Keratinocyte (primary cell): ENCODE results near the gene CKS1B.
"Not testable (repeated sequence)": the region's sequence is repeated elsewhere in the genome, so short reads cannot be mapped to it uniquely, and the experiment has no call there.

Source experiments
- EZH2 ChIP-seq: IDR thresholded peaks from one replicate; pipeline ENCODE4 v1.6.1; 2012; ENCODE audit warnings: inconsistent platforms, mild to moderate bottlenecking, low read length, moderate library complexity
- TF ChIP-seq, protein P1 (sequence below), 3 experiments: IDR thresholded peaks in 1 of 3; conservative IDR thresholded peaks in 1 of 3; optimal IDR thresholded peaks in 1 of 3; 2 replicates in 2 of 3; 3 replicates in 1 of 3; pipeline versions ENCODE3 to v1.5.1; 2011; ENCODE audit warnings: low read length in 3 of 3, mild to moderate bottlenecking in 3 of 3, moderate library complexity in 2 of 3, control low read depth in 1 of 3, inconsistent platforms in 1 of 3; ENCODE audit not compliant: insufficient read depth in 2 of 3; ENCODE audit errors: extremely low read depth in 1 of 3

DNA sequence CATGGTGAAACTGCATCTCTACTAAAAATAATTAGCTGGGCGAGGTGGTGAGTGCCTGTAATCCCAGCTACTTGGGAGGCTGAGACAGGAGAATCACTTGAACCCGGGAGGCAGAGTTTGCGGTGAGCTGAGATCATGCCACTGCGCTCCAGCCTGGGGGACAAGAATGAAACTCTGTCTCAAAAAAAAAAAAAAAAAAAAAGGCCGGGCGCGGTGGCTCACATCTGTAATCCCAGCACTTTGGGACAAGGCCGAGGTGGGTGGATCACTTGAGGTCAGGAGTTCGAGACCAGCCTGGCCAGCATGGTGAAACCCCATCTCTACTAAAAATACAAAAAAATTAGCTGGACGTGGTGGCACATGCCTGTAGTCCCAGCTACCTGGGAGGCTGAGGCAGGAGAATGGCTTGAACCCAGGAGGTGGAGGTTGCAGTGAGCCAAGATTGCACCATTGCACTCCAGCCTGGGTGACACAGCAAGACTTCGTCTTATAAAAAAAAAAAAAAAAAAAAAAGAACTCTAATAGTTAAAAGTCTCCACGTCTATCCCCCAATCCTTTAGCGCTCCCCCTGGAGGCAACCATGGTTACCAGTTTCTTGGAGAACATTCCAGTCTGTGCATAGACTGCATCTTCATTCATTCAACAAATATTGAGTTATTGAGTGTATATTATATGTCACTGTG lies 21.0 kb downstream of the CKS1B start:
- TF ChIP-seq EZH2, result not testable (repeated sequence)
- TF ChIP-seq, protein P1, sequence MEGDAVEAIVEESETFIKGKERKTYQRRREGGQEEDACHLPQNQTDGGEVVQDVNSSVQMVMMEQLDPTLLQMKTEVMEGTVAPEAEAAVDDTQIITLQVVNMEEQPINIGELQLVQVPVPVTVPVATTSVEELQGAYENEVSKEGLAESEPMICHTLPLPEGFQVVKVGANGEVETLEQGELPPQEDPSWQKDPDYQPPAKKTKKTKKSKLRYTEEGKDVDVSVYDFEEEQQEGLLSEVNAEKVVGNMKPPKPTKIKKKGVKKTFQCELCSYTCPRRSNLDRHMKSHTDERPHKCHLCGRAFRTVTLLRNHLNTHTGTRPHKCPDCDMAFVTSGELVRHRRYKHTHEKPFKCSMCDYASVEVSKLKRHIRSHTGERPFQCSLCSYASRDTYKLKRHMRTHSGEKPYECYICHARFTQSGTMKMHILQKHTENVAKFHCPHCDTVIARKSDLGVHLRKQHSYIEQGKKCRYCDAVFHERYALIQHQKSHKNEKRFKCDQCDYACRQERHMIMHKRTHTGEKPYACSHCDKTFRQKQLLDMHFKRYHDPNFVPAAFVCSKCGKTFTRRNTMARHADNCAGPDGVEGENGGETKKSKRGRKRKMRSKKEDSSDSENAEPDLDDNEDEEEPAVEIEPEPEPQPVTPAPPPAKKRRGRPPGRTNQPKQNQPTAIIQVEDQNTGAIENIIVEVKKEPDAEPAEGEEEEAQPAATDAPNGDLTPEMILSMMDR (optimal IDR thresholded peaks at IDR 0.05 in 1 of 3, IDR thresholded peaks at IDR 0.05 in 1 of 3, conservative IDR thresholded peaks at IDR 0.05 in 1 of 3; ENCODE audit: extremely low read depth in 1 of 3, insufficient read depth in 2 of 3, low read length in 3 of 3), result peak in 2 of 3 experiments; percentile 34 to 47
